Stimulated activated naive CD4-positive, alpha-beta T cell treated with Interleukin-2 at 50 U/mL for 16 hours (primary cell): ENCODE data around the gene RNF146.
A peak's percentile ranks its signal among the peaks of the same experiment; 100 is the strongest.
"Not testable (repeated sequence)": the region's sequence is repeated elsewhere in the genome, so short reads cannot be mapped to it uniquely, and the experiment has no call there.

Experiments
- DNase-seq: peaks from one replicate; lab custom pipeline; 2025; lab: John Stamatoyannopoulos, UW

RNF146 gene, protein sequence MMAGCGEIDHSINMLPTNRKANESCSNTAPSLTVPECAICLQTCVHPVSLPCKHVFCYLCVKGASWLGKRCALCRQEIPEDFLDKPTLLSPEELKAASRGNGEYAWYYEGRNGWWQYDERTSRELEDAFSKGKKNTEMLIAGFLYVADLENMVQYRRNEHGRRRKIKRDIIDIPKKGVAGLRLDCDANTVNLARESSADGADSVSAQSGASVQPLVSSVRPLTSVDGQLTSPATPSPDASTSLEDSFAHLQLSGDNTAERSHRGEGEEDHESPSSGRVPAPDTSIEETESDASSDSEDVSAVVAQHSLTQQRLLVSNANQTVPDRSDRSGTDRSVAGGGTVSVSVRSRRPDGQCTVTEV

DNA sequence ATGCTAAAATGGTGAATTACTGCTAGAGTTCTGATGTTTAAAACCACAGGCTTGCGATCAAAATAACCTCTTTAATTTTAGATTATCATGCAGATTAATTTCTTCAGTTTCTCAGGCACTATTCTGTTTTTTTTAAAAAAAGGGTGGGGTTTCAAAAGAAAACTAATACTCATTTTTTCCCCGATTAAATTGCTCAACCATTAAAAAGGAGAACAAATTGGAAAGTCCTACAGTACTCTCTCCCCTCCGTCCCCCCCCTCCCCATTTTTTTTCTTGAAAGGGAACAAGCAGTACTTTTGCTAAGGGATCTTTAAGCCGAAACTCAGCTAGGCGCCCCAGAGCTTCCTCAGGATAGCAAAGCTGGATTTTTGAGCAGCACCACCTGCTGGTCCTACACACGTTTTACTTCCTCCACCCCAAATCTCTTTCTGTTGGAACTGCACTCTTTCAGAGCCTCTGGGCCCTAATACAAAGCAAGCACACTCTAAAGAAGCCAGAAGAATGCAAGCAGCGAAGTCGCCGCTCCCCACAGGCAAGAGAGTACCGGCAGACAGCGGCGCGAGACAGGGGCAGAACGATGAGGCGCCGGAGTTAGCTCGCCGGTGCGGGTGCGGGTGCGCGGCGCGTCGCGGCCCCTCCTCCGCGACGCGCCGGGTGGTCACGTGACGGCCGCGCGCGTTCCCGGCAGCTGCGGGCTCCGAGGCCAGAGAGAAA, at the start of gene RNF146:
TSS of gene RNF146 (plus strand) at position 687 of the 714 bp plus-strand sequence. CDS start 13,475 bp downstream, outside the sequence.
- peak; percentile 67 for DNase-seq

DNA sequence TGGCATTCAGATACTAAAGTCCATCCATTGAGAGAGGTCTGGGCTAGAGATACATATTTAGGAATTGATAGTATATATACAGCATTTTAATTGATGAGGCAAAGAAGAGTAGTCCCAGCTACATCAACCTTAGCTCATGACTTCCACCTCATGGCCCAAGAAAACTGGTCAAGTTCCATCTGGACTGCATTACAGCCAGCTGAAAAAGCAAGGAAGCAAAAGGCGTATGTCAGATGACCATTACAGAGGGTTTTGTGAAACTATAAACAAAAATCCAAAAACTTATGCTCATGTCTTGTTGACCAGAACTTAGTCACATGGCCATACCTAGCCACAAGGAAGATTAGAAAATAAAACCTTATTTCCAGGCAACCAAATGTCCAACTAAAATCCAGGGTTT, 46.8 kb upstream of the RNF146 start:
- DNase-seq, result no peak

- DNase-seq, result no peak
These were observed 45.5 kb upstream of the RNF146 start for GRCh38 chr6:127221201-127221600.

GRCh38 chr6:127222418-127222817, 44.2 kb upstream of the RNF146 start:
- no peak for DNase-seq

- no peak for DNase-seq
These were observed 41.2 kb upstream of the RNF146 start for GRCh38 chr6:127225497-127225896.

GRCh38 chr6:127233819-127234218, 32.8 kb upstream of the RNF146 start:
- DNase-seq, result not testable (repeated sequence)

DNA sequence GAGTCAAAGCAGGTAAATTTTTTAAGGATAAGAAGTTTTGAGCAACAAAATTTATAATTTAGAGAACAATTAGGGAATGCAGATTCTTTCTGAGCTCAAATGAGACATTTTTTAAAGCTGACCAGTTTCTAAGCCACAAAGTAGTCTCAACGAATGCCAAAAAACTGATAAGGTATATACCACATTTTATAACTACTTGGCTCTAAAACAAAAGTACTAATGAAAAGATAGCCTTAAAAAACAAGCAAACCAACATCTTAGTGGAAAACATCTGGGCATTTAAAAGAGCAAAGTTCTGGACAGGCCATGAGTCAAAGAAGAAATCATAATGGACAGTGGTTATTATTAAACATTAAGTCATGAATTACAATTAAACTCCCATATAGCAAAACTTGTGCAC, 23.2 kb upstream of the RNF146 start:
- DNase-seq, result no peak

GRCh38 chr6:127247114-127248096, 19.3 kb upstream of the RNF146 start:
- DNase-seq, result no peak

DNA sequence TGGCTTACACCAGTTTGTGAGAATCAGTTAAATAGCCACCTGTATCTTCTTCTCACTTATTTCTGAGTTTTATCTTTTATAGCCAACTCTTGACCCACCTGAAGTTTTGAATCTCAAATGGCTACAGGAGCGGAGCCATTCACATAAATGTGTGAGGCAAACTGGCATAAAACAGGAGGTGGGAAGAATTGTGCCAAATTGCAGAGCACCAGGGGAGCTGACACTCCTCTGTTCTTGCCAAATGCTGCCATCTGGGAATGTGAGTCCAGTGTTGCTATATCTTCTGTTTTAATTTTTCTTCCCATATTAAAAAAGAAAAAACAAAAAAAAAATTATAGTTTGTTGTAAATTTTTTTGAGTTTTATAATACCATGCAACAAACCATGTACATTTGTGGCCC, 17.0 kb upstream of the RNF146 start:
- DNase-seq, result no peak

DNA sequence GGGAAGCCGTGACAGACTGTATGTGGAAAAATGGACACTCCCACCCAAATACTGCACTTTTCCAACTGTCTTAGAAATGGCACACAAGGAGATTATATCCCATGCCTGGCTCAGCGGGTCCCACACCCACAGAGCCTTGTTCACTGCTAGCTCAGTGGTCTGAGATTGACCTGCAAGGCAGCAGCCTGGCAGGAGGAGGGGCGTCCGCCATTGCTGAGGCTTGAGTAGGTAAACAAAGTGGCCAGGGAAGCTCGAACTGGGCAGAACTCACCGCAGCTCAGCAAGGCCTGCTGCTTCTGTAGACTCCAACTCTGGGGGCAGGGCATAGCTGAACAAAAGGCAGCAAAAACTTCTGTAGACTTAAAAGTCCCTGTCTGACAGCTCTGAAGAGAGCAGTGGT, 11.4 kb upstream of the RNF146 start:
- DNase-seq, result no peak

GRCh38 chr6:127262896-127263295, 3.8 kb upstream of the RNF146 start:
- no peak for DNase-seq

GRCh38 chr6:127263481-127263880, 3.2 kb upstream of the RNF146 start:
- DNase-seq, result no peak

GRCh38 chr6:127266892-127267645, 405 bp downstream of the RNF146 start:
- peak; percentile 47 for DNase-seq

- DNase-seq, result no peak
These were observed 1.3 kb downstream of the RNF146 start for GRCh38 chr6:127267646-127268625.

- no peak for DNase-seq
These were observed 5.9 kb downstream of the RNF146 start for GRCh38 chr6:127272576-127272975.

GRCh38 chr6:127273499-127273898, 6.8 kb downstream of the RNF146 start:
- no peak for DNase-seq

DNA sequence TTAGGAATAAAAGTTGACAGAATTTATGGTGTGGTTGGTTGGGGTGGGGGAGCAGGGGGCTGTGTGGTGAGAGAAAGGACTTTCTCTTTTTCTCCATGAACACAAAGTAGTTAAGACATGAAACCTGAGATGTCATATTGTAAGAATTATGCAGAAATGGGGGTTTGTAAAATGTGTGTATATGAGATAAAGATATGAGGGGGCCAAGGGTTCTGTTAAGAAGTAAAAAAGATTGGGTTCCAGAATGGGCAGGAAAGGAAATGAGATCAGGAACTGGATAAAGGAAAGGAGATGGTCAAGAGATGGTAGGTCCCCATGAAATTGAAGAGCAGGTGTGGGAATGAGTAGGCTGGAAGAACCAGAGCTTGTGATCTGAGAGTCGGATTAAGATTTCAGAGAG, 9.7 kb downstream of the RNF146 start:
- no peak for DNase-seq

DNA sequence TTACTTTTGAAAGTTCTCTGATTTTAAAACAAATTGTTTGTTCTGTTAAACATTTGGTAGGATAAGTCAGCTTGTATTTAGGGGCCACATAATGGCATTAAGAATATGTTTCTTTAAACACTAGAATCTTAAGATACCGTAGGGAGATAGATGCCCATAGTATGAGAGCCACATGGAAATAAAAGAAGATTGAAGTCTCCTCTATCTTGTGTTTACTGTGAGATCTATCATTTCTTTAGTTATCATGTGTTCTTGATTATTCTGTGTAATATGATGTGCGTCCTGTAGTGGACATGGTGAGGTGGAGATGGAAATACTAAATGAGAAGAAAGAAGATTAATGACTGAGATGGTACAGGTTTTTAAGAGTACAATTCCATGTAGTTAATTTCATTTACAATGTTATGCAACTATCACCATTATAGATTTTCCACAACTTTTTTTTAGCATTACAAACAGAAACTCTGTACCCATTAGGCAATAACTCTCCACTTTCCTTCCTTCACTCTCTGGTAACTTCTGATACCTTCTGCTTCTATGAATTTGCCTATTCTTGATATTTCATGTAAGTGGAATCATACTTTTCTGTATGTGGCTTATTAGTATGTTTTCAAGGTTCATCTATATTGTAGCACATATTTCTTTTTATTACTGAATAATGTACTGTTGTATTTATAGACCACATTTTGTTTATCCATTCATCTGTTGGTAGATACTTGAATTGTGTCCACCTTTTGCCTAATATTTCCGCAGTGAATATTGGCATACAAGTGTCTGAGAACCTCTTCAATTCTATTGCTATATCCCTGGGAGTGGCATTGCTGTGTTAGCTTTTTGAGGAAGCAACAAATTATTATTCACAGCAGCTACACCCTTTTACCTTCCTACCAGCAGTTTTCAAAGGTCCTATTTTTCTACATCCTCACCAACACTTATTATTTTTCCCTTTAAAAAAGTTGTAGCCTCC, 11.5 kb downstream of the RNF146 start:
- DNase-seq, result no peak

GRCh38 chr6:127279815-127280214, 13.2 kb downstream of the RNF146 start:
- DNase-seq, result no peak
